ENCODE measurements around the gene UCK2.

- TF ChIP-seq SMAD3 (CRISPR knock-in tag; conservative IDR thresholded peaks at IDR 0.05) (no peak), CTCF (IDR thresholded peaks at IDR 0.05 in 2 of 3, conservative IDR thresholded peaks at IDR 0.05 in 1 of 3; ENCODE audit: insufficient read depth in 2 of 3, low read depth in 1 of 3, low read length in 3 of 3) (no peak), NFRKB (IDR thresholded peaks at IDR 0.05; ENCODE audit: low read depth) (no peak), POLR2A (conservative IDR thresholded peaks at IDR 0.05) (no peak)
Measured at GRCh38 chr1:165884009-165884689, 56.7 kb downstream of the UCK2 start.

Data from K562 (cell line).